K562 (cell line): ENCODE measurements around the gene ERAL1. TPM values are rescaled to one million over a fixed set of nuclear protein-coding genes. Genes with fewer than 3 reads are reported as not detected.
A peak's percentile ranks its signal among the peaks of the same experiment; 100 is the strongest.

Experiments used
- ARHGAP35 ChIP-seq: fragments of 450-650 bp; IDR thresholded peaks from 2 replicates; pipeline ENCODE4 v1.6.1; 2018; ENCODE audit not compliant: partially characterized antibody
- ASH1L ChIP-seq: fragments of 450-650 bp; IDR thresholded peaks from 2 replicates; pipeline ENCODE4 v1.6.1; 2018; ENCODE audit warnings: borderline replicate concordance, mild to moderate bottlenecking, low read depth; ENCODE audit not compliant: partially characterized antibody
- DACH1 ChIP-seq: fragments of 450-650 bp; IDR thresholded peaks from 2 replicates; pipeline ENCODE4 v1.6.1; 2018; ENCODE audit not compliant: partially characterized antibody
- E2F1 ChIP-seq: sonication (generic); formaldehyde crosslinking; IDR thresholded peaks from 2 replicates; pipeline ENCODE4 v1.8.1; 2023; ENCODE audit warnings: mild to moderate bottlenecking, missing genetic modification reagents, moderate library complexity
- ETV1 ChIP-seq: fragments of 450-650 bp; conservative IDR thresholded peaks from 2 replicates; pipeline ENCODE4 v1.6.1; 2016; ENCODE audit warnings: missing genetic modification characterization, control low read depth, low read depth, missing compliant biosample characterization
- EZH2 ChIP-seq: IDR thresholded peaks from 2 replicates; pipeline ENCODE4 v1.6.1; 2012; ENCODE audit warnings: low read depth, mild to moderate bottlenecking, inconsistent platforms, low read length, borderline replicate concordance
- GABPA ChIP-seq: fragments of 200-800 bp; sonication (Bioruptor generic); conservative IDR thresholded peaks from 2 replicates; pipeline ENCODE4 v1.6.1; 2016; ENCODE audit warnings: low read depth, missing genetic modification characterization, missing compliant biosample characterization
- HMBOX1 ChIP-seq: sonication (generic); IDR thresholded peaks from 2 replicates; pipeline ENCODE4 v1.6.1; 2016
- IRF9 ChIP-seq: fragments of 450-650 bp; IDR thresholded peaks from 2 replicates; pipeline ENCODE4 v1.6.1; 2016; ENCODE audit warnings: missing biosample characterization, missing genetic modification characterization
- JUND ChIP-seq, 2 experiments: IDR thresholded peaks; 2 replicates in 1 of 2; 3 replicates in 1 of 2; pipeline ENCODE4 v1.6.1; 2011; ENCODE audit warnings: borderline replicate concordance in 2 of 2, low read depth in 2 of 2, low read length in 2 of 2, improper control_type of control experiment in 1 of 2, missing biosample characterization in 1 of 2, missing genetic modification characterization in 1 of 2, missing genetic modification reagents in 1 of 2
- LCOR ChIP-seq: sonication (generic); formaldehyde crosslinking; IDR thresholded peaks from 2 replicates; pipeline ENCODE4 v1.8.0; 2022; ENCODE audit warnings: mild to moderate bottlenecking, missing genetic modification reagents
- MED1 ChIP-seq: sonication (generic); formaldehyde crosslinking; IDR thresholded peaks from 2 replicates; pipeline ENCODE4 v1.8.1; 2023; ENCODE audit warnings: missing genetic modification reagents, borderline replicate concordance
- OTX1 ChIP-seq: fragments of 450-650 bp; formaldehyde crosslinking; IDR thresholded peaks from 2 replicates; pipeline ENCODE4 v1.4.0; 2022; ENCODE audit warnings: mild to moderate bottlenecking
- POLR2B ChIP-seq: fragments of 450-650 bp; IDR thresholded peaks from 2 replicates; pipeline ENCODE4 v1.6.1; 2018; ENCODE audit warnings: low read depth; ENCODE audit not compliant: partially characterized antibody
- RBM14 ChIP-seq: fragments of 200-400 bp; formaldehyde crosslinking; IDR thresholded peaks from 2 replicates; pipeline ENCODE4 v1.6.1; 2018; ENCODE audit warnings: low read depth, mild to moderate bottlenecking, low read length, moderate library complexity, borderline replicate concordance; ENCODE audit not compliant: insufficient read depth
- SAP30 ChIP-seq: fragments of 200-600 bp; sonication (generic); IDR thresholded peaks from 2 replicates; pipeline ENCODE4 v1.6.1; 2012; ENCODE audit warnings: borderline replicate concordance, low read depth, mild to moderate bottlenecking, moderate library complexity, low read length, control low read depth, inconsistent platforms; ENCODE audit not compliant: insufficient read depth, poor library complexity, severe bottlenecking
- SMARCA5 ChIP-seq: fragments of 450-650 bp; IDR thresholded peaks from 2 replicates; pipeline ENCODE4 v1.6.1; 2016
- SNIP1 ChIP-seq: fragments of 450-650 bp; IDR thresholded peaks from 2 replicates; pipeline ENCODE4 v1.7.1; 2017; ENCODE audit warnings: low read depth, mild to moderate bottlenecking
- SRSF7 ChIP-seq: fragments of 200-400 bp; formaldehyde crosslinking; optimal IDR thresholded peaks from 2 replicates; pipeline ENCODE3; 2017; ENCODE audit warnings: mild to moderate bottlenecking, low read depth, low read length
- ZBTB8A ChIP-seq: fragments of 450-650 bp; IDR thresholded peaks from 2 replicates; pipeline ENCODE4 v1.6.1; 2018; ENCODE audit warnings: mild to moderate bottlenecking, moderate library complexity; ENCODE audit not compliant: partially characterized antibody
- ZNF253 ChIP-seq: fragments of 250-450 bp; sonication (Bioruptor Pico); conservative IDR thresholded peaks from 2 replicates; pipeline ENCODE4 v1.6.1; 2021; ENCODE audit warnings: mild to moderate bottlenecking
- ZNF316 ChIP-seq: fragments of 450-650 bp; IDR thresholded peaks from 2 replicates; pipeline ENCODE4 v1.6.1; 2016
- ZNF408 ChIP-seq: fragments of 250-450 bp; sonication (Bioruptor Pico); IDR thresholded peaks from 2 replicates; pipeline ENCODE4 v1.4.0; 2020; ENCODE audit warnings: low read depth, mild to moderate bottlenecking, moderate library complexity
- ZNF57 ChIP-seq: fragments of 450-650 bp; formaldehyde crosslinking; IDR thresholded peaks from 2 replicates; pipeline ENCODE4 v1.4.0; 2020; ENCODE audit warnings: mild to moderate bottlenecking, moderate library complexity
- ZNF644 ChIP-seq: fragments of 200-800 bp; sonication (Bioruptor generic); IDR thresholded peaks from 2 replicates; pipeline ENCODE4 v1.6.1; 2016; ENCODE audit warnings: low read depth, missing genetic modification characterization, missing compliant biosample characterization
- ZNF699 ChIP-seq: fragments of 250-450 bp; sonication (Bioruptor Pico); IDR thresholded peaks from 2 replicates; pipeline ENCODE4 v1.8.0; 2021; ENCODE audit warnings: mild to moderate bottlenecking, moderate library complexity; ENCODE audit not compliant: insufficient replicate concordance
- polyA plus RNA-seq, 8 experiments: library from polyadenylated mRNA; depleted of rRNA in 4 of 8; stranded (reverse) in 5 of 8; unstranded in 3 of 8; fragments of >200 nt; fragmentation: Nextera tagmentation in 2 of 8; fragmentation: Illumina TruSeq in 1 of 8; extraction: Ambion mirVana in 2 of 8; extraction: Trizol in 1 of 8; gene quantifications; 2 replicates each; pipeline versions ENCODE4 v1.2.1 to v1.2.3, GENCODE V29; 2011 to 2014; ENCODE audit warnings: inconsistent platforms in 1 of 8, missing spikeins in 1 of 8
- total RNA-seq, 7 experiments: library from RNA; depleted of rRNA in 6 of 7; stranded (reverse); fragments of >200 nt in 6 of 7; fragmentation: Illumina TruSeq in 2 of 7; extraction: Trizol in 2 of 7; gene quantifications; 2 replicates each; pipeline versions ENCODE4 v1.2.1 to v1.2.3, GENCODE V29; 2011 to 2021; ENCODE audit warnings: low replicate concordance in 1 of 7

The ERAL1 gene
- total and polyA plus RNA-seq, 9 of the 15 experiments (the other 6 are each of a cell fraction or from before 2014, with no cell fraction given): 37.5 to 351 (median 106) TPM

- no peak for TF ChIP-seq IRF9 (tag)
- no peak for TF ChIP-seq ZNF699 (CRISPR knock-in tag)
- TF ChIP-seq DACH1: peak; percentile 64
- no peak for TF ChIP-seq ZBTB8A
- TF ChIP-seq RBM14: no peak
- peak; percentile 96; the same call in 1 of the 2 replicates for TF ChIP-seq OTX1 (CRISPR knock-in tag)
- TF ChIP-seq LCOR (CRISPR knock-in tag): no peak
- peak; percentile 81; the same call in 1 of the 2 replicates for TF ChIP-seq SMARCA5
- TF ChIP-seq ZNF253 (CRISPR knock-in tag): no peak
- TF ChIP-seq ZNF57: no peak
- TF ChIP-seq ZNF408 (CRISPR knock-in tag): no peak
- no peak for TF ChIP-seq ZNF644 (tag)
- no peak for TF ChIP-seq SRSF7
- peak; percentile 47; the same call in 1 of the 2 replicates for TF ChIP-seq ZNF316
- no peak for TF ChIP-seq MED1 (CRISPR knock-in tag)
- peak; percentile 98 for TF ChIP-seq POLR2B
- TF ChIP-seq HMBOX1: no peak
- TF ChIP-seq ARHGAP35: no peak
- TF ChIP-seq SNIP1: no peak
- no peak for TF ChIP-seq E2F1 (CRISPR knock-in tag)
- TF ChIP-seq SAP30: no peak
- 0 out of 2 replicates have a peak, but pooled peaks have one; percentile 36 for TF ChIP-seq GABPA (tag)
- TF ChIP-seq EZH2: no peak
- TF ChIP-seq JUND (IDR thresholded peaks at IDR 0.05; ENCODE audit: borderline replicate concordance, low read depth, low read length): 0 out of 2 replicates have a peak, but pooled peaks have one; percentile 2
- no peak; the same call in 1 of the 3 replicates for TF ChIP-seq JUND (tag; IDR thresholded peaks at IDR 0.05; ENCODE audit: borderline replicate concordance, low read depth, low read length)
- TF ChIP-seq ASH1L: no peak
- peak; percentile 54 for TF ChIP-seq ETV1 (tag)
These were observed 12.4 kb upstream of the ERAL1 start, which contains the start of gene FAM222B (continued) for GRCh38 chr17:28842282-28843012.
